K562 (cell line): ENCODE data around the gene ATP1A3. TPM values are rescaled to one million over a fixed set of nuclear protein-coding genes. Genes with fewer than 3 reads are reported as not detected.

Experiments
- ATF2 ChIP-seq: sonication (generic); formaldehyde crosslinking; IDR thresholded peaks from 2 replicates; pipeline ENCODE4 v1.8.1; 2022; ENCODE audit warnings: missing genetic modification reagents
- BCL6 ChIP-seq: fragments of 250-450 bp; sonication (Bioruptor Pico); IDR thresholded peaks from 2 replicates; pipeline ENCODE4 v1.4.0; 2020
- CUX1 ChIP-seq: fragments of 200-800 bp; sonication (Bioruptor generic); IDR thresholded peaks from 2 replicates; pipeline ENCODE4 v1.6.1; 2016; ENCODE audit warnings: missing genetic modification characterization, missing compliant biosample characterization
- HMG20A ChIP-seq: fragments of 450-650 bp; formaldehyde crosslinking; conservative IDR thresholded peaks from 2 replicates; pipeline ENCODE4 v1.4.0; 2020; ENCODE audit warnings: mild to moderate bottlenecking, mixed read lengths
- NKRF ChIP-seq: fragments of 450-650 bp; IDR thresholded peaks from 2 replicates; pipeline ENCODE4 v1.6.1; 2016; ENCODE audit warnings: borderline replicate concordance
- NR2C1 ChIP-seq, 2 experiments: fragments of 450-650 bp; IDR thresholded peaks; 2 replicates each; pipeline ENCODE4 v1.6.1; 2017; ENCODE audit warnings: mild to moderate bottlenecking in 2 of 2, antibody characterized with exemption in 1 of 2, inconsistent platforms in 1 of 2, missing compliant biosample characterization in 1 of 2, missing genetic modification characterization in 1 of 2
- TBL1XR1 ChIP-seq, 2 experiments: IDR thresholded peaks; 2 replicates each; pipeline ENCODE4 v1.6.1; 2012; ENCODE audit warnings: improper control_type of control experiment in 2 of 2, low read length in 2 of 2, mild to moderate bottlenecking in 1 of 2
- ZBTB33 ChIP-seq: sonication (generic); formaldehyde crosslinking; IDR thresholded peaks from 2 replicates; pipeline ENCODE4 v1.8.1; 2023; ENCODE audit warnings: mild to moderate bottlenecking, missing genetic modification reagents
- ZEB2 ChIP-seq: fragments of 450-650 bp; IDR thresholded peaks from 2 replicates; pipeline ENCODE4 v1.6.1; 2016
- ZNF23 ChIP-seq: fragments of 250-450 bp; sonication (Bioruptor Pico); IDR thresholded peaks from 2 replicates; pipeline ENCODE4 v1.4.0; 2020; ENCODE audit warnings: mild to moderate bottlenecking
- ZNF668 ChIP-seq: fragments of 250-450 bp; sonication (Bioruptor Pico); IDR thresholded peaks from 2 replicates; pipeline ENCODE4 v1.8.0; 2022; ENCODE audit warnings: mild to moderate bottlenecking, inconsistent platforms
- ZSCAN29 ChIP-seq: fragments of 450-650 bp; IDR thresholded peaks from 2 replicates; pipeline ENCODE4 v1.6.1; 2017
- polyA plus RNA-seq, 8 experiments: library from polyadenylated mRNA; depleted of rRNA in 4 of 8; stranded (reverse) in 5 of 8; unstranded in 3 of 8; fragments of >200 nt; fragmentation: Nextera tagmentation in 2 of 8; fragmentation: Illumina TruSeq in 1 of 8; extraction: Ambion mirVana in 2 of 8; extraction: Trizol in 1 of 8; gene quantifications; 2 replicates each; pipeline versions ENCODE4 v1.2.1 to v1.2.3, GENCODE V29; 2011 to 2014; ENCODE audit warnings: inconsistent platforms in 1 of 8, missing spikeins in 1 of 8
- total RNA-seq, 7 experiments: library from RNA; depleted of rRNA in 6 of 7; stranded (reverse); fragments of >200 nt in 6 of 7; fragmentation: Illumina TruSeq in 2 of 7; extraction: Trizol in 2 of 7; gene quantifications; 2 replicates each; pipeline versions ENCODE4 v1.2.1 to v1.2.3, GENCODE V29; 2011 to 2021; ENCODE audit warnings: low replicate concordance in 1 of 7
- TF ChIP-seq, protein P1 (sequence below): fragments of 200-800 bp; sonication (Bioruptor generic); IDR thresholded peaks from 2 replicates; pipeline ENCODE4 v1.6.1; 2017; ENCODE audit warnings: missing genetic modification characterization, missing compliant biosample characterization

The ATP1A3 gene
- total and polyA plus RNA-seq, 9 of the 15 experiments (the other 6 are each of a cell fraction or from before 2014, with no cell fraction given), result 0.03 to 1.0 (median 0.17) TPM; not detected in 3

DNA sequence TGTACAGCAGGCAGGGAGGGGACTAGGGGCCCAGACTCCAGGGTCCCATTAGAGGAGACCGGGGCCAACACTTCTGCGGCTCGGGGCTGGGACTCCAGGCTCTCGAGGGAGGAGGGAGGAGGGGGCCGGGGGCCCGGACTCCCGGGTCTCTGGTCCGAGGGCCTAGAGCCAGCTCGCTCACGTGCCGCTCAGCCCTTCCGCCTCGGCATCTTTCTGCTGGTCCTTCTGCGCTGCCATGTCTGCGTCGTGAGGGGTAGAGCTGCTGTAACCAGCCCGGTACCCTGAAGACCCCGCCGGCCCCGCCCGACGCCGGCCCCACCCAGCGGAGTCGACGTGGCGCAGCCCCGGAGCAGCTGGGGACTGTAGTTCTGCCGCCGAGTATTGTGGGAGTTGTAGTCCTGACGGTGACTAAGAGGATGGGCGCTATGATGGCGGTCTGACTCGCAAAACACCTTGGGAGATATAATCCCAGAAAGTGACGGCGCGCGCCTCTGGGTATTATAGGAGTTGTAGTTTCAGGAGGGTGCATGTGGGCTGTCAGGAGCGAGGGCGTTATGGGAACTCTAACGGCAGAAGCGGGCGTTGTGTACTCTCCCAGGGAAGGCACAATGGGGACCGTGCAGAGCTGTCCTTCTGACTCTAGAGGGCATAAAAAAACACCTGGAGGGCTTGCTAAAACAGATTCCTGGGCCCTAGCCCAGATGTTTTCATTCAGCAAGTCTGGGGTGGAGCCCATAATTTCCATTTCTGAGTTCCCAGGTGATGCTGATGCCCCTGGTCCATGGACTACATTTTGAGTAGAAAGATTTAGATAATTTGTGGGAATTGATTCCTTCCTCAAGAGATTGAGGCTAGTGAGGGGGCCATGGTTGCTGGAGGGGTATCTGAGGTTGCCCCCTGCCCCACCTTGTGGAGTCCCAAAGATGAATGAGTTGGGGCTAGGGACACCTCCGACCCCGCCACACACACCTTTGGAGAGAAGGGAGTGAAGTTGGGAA lies 34.7 kb downstream of the ATP1A3 start, which contains the start of gene RABAC1 (continued):
- no peak for TF ChIP-seq ZSCAN29
- TF ChIP-seq NR2C1 (IDR thresholded peaks at IDR 0.05), result no peak
- peak; percentile 72 for TF ChIP-seq NR2C1 (tag; IDR thresholded peaks at IDR 0.05)
- TF ChIP-seq ATF2 (CRISPR knock-in tag), result no peak
- no peak for TF ChIP-seq BCL6
- TF ChIP-seq ZEB2, result peak; percentile 75; the same call in 1 of the 2 replicates
- TF ChIP-seq ZNF668 (CRISPR knock-in tag), result no peak
- no peak for TF ChIP-seq ZBTB33 (CRISPR knock-in tag)
- no peak for TF ChIP-seq NKRF
- no peak for TF ChIP-seq CUX1
- TF ChIP-seq TBL1XR1 (IDR thresholded peaks at IDR 0.05; ENCODE audit: low read length in 2 of 2), result peak in 1 of 2 experiments; percentile 28; a peak in 1 of 4 replicates
- TF ChIP-seq ZNF23 (CRISPR knock-in tag), result no peak
- TF ChIP-seq, protein P1, sequence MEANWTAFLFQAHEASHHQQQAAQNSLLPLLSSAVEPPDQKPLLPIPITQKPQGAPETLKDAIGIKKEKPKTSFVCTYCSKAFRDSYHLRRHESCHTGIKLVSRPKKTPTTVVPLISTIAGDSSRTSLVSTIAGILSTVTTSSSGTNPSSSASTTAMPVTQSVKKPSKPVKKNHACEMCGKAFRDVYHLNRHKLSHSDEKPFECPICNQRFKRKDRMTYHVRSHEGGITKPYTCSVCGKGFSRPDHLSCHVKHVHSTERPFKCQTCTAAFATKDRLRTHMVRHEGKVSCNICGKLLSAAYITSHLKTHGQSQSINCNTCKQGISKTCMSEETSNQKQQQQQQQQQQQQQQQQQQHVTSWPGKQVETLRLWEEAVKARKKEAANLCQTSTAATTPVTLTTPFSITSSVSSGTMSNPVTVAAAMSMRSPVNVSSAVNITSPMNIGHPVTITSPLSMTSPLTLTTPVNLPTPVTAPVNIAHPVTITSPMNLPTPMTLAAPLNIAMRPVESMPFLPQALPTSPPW, result peak; percentile 98
- no peak for TF ChIP-seq HMG20A (CRISPR knock-in tag)
